NCI-H345 treated with DMSO at 0.1 percent for 48 hours (cell line): ENCODE data around the gene GBA3.

Experiments
- DNase-seq: peaks from one replicate; lab custom pipeline; 2025; ENCODE audit not compliant: unreplicated experiment; lab: John Stamatoyannopoulos, UW

The GBA3 gene

DNA sequence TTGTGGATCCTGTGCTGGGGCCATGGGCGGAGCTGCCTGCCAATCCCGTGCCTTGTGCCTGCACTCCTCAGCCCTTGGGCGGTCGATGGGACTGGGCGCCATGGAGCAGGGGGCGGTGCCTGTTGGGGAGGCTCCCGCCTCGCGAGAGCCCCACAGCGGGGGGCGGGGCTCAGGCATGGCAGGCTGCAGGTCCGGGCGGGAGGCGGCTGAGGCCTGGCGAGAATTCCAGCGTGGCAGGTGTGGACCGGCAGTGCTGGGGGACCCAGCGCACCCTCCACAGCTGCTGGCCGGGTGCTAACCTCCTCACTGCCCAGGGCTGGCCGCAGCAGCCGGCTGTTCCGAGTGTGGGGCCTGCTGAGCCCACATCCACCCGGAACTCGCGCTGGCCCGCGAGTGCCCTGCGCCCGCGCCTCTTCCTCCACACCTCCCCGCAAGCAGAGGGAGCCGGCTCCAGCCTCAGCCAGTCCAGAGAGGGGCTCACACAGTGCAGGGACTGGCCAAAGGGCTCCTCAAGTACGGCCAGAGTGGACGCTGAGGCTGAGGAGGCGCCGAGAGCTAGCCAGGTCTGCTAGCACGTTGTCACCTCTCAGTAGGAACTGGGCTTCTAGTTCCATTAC lies 85.9 kb downstream of the GBA3 start:
- DNase-seq: no peak

DNA sequence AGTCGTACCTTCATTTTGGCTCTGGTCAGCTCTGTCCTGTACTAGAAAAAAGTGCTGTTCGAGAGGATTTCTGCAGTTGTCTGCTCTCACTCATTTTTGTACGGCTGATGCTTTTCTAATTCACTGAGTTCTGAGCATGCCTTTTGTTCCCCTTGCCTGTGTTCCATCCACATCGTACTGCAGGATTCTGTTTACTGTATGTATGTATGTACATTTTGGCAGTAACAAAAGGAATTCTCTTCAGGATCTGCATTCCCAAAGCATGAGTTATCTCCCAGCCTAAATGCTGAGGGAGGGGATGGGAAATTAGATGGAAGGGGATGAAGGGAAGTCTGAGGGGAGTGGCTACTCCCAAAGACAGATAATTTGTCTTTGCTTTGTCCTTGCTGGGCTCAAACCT lies 87.6 kb downstream of the GBA3 start:
- no peak for DNase-seq

DNA sequence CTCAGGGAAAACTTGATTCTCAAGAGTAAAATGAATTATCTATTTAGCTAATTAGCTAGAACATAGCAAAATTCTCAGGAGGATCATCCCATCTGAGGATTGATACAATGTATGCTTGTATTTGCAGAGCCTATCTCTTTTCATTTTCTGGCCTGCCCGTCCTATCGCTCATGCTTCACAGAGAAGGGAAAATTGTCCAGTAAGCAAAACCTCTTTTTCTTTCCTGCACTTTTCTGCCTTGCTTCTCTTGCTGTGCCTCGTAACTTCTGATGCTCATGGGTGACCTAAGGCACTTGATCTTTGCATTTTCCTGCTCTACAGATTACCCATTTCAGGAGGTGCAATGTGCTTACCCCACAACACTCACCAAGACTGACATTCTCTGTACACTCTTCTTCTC lies 88.1 kb downstream of the GBA3 start:
- DNase-seq: no peak

DNA sequence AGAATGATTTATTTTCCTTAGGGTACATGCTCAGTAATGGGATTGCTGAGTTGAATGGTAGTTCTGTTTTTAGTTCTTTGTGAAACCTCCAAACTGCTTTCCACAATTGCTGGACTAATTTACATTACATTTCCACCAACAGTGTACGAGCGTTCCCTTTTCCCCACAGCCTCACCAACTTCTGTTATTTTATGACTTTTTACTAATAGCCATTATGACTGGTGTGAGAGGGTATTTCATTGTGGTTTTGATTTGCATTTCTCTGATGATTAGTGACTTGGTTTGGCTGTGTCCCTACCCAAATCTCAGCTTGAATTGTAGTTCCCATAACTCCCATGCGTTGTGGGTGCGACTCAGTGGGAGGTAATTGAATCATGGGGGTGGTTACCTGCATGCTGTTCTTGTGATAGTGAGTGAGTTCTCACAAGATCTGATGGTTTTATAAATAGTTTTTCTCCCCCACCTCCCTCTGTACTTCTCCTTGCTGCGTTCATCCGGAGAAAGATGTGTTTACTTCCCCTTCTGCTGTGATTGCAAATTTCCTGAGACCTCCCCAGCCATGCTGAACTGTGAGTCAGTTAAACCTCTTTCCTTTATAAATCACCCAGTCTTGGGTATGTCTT lies 95.1 kb downstream of the GBA3 start:
- DNase-seq: no peak

DNA sequence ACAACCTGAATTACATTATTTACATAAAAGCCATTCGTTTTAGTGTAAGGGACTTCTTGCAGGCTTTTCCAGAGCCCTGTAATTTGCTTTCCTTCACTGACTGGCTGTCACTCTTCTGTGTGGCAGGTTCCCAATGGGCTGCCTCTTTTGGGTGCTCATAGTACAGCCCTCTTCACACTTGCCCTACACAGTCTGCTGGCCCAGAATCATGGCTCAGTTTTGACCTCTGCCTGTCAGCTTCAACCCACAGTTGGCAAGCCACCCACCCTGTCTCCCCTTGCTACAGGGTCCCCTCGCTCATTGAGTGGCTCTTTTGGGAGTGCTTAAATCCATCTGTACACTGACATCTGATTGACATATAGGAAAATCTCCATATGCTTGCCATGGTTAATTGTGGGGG lies 97.9 kb downstream of the GBA3 start:
- no peak for DNase-seq

DNA sequence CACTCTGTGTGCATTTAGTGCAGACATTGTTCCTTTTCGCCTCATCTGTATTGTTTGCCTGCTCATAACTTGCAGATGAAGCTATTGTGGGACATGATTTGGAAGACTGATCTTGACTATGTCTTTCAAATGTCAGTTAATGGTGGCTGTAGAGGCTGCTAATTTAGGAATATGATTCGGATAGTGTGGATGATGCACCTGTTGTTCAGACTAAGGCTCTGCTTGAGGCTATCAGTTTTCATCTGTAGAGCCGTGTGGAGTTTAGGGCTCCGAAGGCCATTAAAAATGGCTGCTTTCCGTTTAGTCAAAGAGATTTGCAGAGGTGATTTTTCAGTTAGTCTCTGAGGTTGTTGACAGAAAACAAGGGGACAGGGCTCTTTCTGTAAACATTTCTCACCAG lies 102.0 kb downstream of the GBA3 start:
- DNase-seq: no peak

DNA sequence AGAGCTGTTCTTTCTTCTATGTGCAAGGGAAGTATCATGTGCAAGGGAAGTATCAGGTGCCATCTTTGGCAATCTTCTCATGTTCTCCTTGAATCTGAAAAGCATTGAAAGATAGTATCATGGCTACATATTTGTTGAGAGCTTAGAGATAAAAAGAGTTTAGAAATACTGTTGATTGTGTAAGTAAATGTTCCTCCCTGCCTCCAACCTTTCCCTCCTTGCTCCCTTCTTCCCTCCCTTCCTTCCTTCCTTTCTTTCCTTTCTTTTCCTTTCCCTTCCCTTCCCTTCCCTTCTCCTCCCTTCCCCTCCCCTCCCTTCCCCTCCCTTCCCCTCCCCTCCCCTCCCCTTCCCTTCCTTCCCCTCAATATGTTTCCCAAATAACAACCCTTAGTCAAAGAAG lies 108.7 kb downstream of the GBA3 start:
- DNase-seq: no peak

DNA sequence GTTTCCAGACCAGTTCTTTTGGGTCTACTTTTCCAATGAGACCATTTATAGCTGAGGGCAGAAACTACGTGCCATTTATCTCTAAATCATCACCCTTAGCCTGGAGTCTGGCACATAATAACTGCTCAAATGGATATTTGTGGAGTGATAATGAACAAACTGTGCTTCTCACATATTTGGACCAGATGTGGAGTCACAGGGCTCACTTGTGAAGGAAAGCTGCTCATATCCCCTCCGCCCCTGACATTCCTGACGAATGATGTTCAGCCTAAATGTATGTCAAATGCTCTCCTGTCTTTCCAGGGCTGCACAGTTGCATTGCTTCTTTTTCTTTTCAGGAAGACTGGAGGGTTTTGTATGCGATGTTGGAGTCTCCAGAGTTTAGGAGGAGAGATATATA lies 110.1 kb downstream of the GBA3 start:
- no peak for DNase-seq

DNA sequence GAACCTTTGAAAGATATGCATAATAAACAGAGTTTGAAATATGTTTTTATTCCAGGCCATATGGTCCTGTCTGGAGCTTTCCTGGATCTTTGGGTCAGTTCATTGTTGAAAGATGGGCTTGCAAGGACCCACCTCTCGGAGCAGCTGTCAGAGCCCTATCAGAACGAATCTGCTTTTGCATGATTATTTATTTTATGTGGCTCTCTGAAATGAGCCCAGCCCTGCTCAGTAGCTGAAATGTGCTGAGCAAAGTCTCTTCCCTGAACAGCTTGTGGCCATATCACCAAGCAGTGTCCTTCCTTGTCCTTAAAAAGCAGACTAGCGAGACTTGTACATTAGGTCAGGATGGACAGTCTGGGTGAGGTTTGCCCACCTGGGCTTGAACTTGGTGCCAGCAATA lies 110.8 kb downstream of the GBA3 start:
- no peak for DNase-seq

DNA sequence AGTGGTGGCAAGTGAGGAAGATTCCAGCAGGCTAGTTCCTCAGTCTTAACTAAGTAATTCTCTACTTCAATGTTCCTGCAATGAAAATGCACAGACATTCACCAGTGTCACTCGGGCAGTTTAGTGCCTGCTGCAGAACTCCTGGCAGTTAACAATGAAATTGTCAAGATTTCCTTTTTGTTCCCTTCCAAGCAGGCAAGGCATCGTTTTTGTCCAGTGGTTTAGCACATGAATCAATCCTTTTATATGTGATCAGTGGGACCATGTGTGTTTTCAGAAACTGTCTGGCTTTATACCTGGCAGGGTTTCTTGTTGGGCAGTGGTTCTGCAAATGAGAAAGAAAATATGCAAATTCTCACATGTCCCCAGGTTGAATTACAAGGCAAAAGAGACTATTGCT lies 122.2 kb downstream of the GBA3 start:
- no peak for DNase-seq

DNA sequence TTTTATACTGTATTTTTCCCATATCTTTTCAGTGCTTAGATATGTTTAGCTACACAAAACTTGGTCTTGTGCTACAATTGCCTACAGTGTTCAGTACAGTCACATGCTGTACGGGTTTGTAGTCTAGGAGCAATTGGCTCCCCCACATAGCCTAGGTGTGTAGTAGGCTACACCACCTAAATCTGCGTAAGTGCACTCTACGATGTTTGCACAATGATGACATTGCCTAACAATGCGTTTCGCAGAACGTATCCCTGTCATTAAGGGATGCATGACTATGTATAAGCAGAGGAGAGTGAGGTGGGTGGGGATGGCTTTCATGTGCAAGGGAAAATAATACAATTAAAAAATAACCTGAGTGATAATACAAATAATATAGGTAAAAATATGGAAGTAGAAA lies 131.4 kb downstream of the GBA3 start:
- no peak for DNase-seq

DNA sequence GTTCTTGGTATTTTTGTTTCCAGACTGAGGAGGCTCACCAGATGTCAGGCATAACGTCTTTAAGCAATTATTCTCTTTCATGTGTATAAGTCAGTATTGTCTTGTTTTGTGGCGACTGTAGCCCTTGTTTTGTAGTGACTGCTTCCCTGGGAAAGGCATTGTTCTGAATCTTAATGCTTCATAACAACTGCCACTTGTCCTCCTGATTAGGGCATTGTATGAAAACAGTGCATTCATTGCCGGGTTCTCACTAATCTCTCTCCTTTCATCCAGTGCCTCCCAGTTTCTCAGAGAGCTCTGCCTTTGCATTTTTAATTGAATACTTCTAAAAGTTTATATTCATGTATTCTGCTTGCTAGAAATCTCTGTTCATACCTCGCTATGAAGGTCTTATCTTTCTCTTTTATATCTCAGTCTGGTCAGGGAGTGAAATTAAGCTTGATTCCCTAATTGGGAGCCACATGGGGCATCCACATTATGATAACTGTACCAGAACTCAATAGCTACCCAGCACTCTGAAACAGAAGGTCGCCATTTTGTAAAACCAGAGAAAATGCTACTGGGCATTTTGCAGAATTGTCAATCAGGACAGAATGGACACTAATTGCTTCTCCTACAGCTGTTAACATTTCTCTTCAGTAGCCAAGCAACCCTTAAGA lies 149.8 kb downstream of the GBA3 start:
- no peak for DNase-seq

DNA sequence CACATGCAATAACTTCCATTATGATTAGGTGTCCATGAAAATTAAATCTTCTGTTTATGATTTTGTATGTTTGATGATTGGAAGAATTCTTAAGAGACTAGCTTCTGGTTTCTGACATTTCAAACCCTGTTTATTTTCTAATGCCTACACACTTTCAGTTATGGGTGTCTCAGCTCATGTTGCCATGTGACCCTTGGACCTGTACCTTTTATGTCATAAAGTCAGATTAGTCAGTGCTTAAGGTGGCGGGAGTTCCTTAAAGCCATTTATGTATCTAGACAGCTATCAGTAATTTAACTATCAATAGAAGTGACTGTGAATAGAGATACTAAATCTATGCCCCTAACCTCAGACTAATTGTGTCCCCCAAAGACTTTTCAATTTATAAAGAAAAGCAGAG lies 155.6 kb downstream of the GBA3 start:
- DNase-seq: no peak

DNA sequence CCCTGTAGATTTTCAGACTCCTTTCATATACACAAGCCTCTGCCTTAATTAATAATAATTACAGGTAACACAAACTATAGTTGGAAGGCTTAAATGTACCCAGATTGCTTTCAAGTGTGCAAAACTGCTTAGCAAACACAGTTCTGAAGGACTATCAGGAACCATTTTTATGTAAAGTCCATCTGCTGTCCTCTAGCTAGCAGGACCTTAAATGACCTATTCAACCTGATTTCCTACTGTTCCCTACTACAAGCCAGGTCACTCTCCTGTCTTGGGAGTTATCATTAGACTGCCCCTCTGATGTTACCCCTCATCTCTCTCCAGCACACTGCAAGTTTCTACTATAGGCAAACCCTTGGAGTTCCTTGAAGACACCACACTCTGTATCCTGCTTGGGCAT lies 157.3 kb downstream of the GBA3 start:
- DNase-seq: no peak

DNA sequence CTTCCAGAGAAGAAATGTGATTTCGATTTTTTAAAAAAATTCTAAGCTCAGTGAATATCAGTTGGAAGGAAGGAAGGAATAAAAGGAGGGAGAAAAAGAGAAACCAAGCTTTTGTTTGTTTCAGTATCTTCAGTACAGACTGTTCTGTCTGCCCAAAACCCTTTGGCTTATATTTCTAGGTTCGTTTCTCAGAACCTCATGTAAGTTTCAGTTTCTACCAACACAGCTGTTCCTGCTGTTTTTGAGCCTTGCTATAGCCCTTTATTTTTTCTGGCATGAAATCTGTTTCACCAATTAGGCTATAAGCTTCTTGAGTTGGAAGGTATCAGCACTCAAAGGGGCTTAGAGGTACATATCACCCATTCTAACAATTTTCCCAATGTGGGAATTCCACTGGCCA lies 157.9 kb downstream of the GBA3 start:
- no peak for DNase-seq

DNA sequence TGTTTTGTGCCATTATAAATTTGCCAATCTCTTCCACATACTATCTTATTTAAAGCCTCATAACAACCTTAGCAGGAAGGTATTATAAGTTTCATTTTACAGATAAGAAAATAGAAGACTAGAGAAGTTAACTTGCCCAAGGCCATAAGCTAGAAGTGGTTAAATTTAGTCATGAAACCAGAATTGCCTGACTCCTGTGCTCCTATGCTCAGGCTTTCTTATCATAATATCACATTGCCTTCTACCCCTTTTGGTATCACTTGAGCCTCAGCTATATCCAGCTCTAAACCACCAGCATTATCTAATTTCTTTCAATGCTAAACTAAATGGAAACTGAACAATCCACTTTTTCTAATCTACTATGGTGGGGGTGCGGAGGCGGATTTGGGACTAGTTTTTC lies 164.7 kb downstream of the GBA3 start:
- DNase-seq: no peak

DNA sequence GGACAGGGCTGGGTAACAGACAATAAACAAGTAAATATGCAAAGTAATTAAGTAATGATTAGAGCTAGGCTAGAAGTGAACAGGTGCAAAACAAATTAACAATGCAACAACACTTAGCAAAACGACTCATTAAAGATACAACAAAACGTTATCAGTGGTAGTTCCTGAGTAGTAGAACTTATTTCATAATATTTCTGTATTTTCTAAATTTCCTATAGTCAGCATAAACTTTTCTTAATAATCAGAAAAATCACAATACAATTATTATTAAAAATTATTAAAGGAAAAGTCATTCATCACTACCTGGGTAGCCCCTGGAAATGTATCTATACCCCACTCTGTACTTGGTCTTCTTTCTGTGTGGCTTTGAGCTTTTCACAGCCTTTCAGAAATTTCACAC lies 166.6 kb downstream of the GBA3 start:
- no peak for DNase-seq
